ENCODE measurements around the gene JAZF1.

DNA sequence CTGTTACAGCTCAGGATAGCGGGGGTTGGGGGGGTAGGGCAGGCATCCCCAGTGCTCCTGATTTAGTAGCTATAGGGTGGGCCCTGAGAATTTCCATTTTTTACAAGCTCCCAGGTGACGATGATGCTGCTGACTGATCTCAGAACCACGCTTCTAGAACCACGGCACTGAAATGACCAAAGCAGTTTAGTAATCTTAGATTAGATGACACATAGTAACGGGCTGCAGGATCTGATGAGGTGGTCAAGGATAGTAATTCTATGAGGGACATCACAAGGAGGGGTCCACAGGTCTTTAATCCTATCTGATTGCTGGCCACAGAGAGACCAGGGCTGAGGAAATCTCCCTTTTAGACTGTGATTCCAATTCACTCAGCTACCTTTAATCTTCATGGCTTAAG, 167.2 kb downstream of the JAZF1 start:
- TF ChIP-seq CTCF (conservative IDR thresholded peaks at IDR 0.05 in 1 of 2, IDR thresholded peaks at IDR 0.05 in 1 of 2; ENCODE audit: extremely low read depth in 1 of 2, insufficient read depth in 1 of 2, low read depth in 1 of 2, low read length in 2 of 2) (no peak), EZH2 (IDR thresholded peaks at IDR 0.05; ENCODE audit: borderline replicate concordance, low read length) (no peak)

Data from mammary epithelial cell (primary cell).